ENCODE results near the gene CR1L.

CR1L gene

DNA sequence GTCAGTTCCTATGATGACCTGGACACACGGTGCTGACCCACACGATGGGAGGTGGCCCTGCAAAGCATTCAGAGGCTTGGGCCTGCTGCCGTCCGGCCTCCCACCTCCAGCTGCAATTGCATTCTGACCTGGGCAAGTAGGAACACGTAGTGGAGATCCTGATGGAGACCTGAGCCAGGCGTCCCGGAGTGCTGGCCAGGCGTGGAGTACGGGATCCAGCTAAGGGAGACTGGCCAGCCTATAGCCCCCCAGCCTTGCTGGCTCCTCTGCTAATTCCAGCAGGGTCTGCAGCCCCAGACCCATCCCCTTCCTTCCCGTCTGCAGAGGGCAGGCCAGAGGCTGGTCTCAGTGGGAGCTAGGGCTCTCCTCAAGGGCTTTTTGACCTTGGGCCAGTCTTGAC is 118.2 kb downstream of the CR1L start:
- TF ChIP-seq CTCF (IDR thresholded peaks at IDR 0.05): no peak

DNA sequence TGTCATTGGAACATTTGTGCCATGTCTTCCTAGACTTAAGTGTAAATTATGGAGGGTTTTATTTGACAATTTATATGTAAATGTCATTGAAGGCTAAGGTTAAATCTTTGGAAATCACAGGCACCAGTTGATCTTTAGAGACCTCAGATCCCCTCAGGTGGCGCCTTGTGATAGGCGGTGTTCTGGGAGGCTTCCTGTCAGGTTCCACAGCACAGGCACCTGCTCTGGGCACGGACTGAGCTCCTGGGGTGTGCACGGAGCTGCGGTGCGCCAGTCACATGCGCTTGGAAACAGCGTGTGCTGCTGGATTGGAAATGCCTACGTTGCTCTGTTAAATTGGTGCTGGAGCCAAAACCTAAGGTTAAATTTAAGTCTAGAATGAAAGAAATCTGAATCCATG is 119.0 kb downstream of the CR1L start:
- TF ChIP-seq CTCF (IDR thresholded peaks at IDR 0.05): no peak

DNA sequence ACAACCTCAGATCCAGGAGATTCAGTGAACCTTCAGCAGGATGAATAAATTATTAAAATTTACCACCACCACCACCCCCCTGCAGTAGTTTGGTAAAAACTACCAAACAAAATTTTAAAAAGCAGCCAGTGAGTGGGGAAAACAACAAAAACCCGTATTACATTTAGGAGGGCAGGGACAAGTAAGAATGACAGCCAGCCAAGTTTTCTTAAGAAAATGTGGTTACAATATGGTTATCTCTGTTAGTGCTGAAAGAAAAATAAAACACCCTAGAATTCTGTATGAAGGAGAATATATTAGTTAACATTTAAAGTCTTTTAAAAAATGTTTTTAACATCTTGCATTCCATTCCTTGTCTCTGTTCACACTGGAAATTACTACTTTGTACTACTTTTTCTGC is 121.6 kb downstream of the CR1L start:
- no peak for TF ChIP-seq CTCF (IDR thresholded peaks at IDR 0.05)

Data from LNCAP (cell line).